Stimulated activated CD8-positive, alpha-beta memory T cell treated with anti-CD3 and anti-CD28 coated beads, Interleukin-12 subunit alpha, Interleukin-12 subunit beta, amount 100 ng/mL, for 1 hour (primary cell): ENCODE data around the gene GABPB2.

Source experiments
- DNase-seq: peaks from one replicate; pipeline ENCODE4 v3.0.0-alpha.2; 2020; ENCODE audit warnings: low read depth

Gene GABPB2

DNA sequence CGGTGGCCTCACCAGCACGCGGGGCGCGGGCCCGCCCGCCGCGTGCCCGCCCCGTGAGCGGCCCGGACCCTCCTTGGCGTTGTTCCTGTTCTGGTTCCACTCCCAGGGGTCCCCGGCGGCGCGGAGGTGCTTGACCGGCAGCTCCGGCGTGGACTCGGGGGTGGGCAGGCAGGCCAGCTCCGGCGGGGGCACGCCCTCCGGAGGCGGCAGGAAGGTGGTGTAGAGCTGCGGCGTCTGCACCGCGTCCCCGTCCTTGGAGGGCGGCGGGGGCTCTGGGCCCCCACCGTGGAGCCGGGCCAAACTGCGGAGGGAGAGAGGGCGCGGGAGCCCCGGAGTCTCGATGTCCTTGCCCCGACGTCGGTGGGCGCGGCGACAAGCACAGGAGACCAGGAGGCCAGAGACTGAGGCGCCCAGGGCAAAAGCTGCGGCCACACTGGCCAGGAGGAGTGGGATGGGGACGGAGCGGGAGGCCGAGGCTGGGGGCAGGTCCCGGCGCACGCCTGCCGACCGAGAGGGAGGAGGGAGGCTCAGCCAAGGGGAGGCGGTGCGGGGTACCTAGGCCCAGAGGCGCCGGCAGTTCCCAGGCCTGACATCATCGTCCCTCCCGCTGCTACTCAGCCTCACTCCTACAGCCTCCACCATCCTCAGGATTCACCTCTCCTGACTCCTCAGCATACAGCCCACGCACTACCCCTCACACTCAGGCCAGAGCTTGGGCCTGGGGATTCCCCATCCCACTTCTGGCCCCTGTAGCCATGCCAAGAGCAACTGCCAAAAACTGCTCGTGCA, 62.7 kb downstream of the GABPB2 start:
- no peak for DNase-seq

DNA sequence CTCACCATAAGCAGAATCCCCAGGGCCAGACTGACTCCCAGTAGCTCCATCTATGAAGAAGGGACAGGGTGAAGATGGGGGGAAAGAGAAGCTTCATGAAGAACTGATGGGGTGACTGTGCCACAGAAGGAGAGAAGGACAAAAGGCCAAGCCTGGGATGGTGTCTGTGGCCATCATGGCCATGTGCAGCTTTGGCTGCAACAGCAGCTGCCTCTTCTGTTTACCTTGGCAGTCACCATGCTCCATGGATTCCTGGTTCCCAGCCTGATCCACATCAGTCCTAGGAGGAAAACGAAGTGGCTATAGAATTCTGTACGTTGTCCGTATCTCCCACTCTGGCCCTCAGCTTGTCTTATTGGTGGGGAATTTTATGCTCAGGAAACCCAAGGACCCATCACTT, 63.8 kb downstream of the GABPB2 start:
- no peak for DNase-seq

DNA sequence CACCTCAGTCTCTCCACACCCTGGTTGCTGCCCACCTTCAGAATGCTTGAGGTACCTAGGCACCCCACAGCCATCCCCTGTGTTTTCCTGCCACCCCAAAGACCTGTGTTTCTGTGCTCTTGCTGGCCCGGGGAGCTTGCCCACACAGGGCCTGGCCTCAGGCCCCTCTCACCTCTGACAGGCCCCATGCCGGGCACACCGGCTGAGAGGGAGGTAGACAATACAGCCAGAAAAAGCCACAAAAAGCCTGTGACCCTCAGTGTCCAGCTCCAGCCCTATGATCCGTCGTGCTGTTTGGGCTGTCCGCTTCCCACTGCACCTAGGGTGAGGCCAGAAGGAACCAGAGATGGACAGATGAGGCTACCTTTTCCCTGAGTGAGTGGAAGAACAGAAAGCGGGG, 64.4 kb downstream of the GABPB2 start:
- no peak for DNase-seq

DNA sequence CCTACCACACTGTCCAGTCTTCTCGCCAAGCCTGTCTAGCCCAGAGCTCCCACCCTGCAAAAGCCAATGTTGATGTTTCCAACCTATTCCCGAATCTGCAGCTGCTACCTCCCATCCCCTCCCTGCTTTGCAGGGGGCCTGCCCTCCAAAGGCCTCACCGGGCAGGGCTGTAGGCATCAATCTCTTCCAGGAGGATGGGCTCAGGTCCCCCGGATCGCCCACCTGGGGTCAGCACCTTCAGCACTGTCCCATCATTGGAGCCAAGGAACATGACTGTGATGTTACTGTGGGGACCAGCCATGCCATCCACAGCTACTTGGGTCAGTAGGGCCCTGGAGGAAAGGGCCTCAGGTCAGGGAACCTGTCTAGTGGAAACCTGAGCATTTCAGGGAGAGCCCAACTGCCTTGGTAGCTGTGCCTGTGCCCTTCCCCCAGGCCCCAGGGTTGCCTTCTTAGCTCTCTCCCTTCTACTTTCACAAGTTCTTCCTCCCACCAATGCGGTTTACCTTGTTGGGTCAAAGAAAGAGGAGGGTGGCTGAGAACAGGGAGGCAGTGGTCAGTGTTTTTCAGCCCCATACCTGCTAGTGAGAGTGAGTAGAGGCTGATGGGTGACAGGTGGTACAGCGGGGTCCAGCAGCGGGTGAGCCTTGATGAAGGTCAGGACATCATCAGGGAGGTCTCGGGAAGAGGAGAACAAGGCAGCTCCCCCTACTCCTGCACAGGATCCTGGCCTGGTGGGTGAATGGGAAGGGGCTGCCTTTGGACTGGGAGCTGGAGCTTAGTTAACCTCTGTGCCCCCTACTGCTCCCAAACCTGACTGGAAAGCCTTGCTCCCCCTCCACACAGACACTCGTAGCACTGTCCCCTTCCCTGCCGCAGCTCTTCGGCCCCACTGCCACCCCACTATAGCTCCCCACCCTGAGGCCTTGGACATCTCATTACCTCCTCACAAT, 65.1 kb downstream of the GABPB2 start:
- DNase-seq, result no peak

DNA sequence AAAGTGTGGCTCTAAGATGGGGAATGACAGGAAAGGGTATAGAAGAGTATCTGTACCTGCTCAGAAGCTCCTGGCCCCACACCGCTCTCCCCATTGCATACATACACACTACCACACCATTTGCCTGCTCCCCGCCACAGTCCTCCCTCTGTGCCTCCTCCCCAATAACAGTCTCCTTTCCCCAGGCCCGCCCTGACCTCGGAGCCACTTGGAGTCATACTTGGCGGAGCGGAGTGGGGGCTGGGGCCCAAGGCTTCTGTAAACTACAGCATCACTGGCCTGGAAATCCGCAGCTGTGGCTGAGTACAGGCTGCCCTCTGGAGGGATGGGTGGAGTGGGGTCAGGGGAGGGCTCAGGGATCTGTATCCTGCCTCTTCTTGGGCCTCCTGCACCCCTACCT, 67.2 kb downstream of the GABPB2 start:
- no peak for DNase-seq

DNA sequence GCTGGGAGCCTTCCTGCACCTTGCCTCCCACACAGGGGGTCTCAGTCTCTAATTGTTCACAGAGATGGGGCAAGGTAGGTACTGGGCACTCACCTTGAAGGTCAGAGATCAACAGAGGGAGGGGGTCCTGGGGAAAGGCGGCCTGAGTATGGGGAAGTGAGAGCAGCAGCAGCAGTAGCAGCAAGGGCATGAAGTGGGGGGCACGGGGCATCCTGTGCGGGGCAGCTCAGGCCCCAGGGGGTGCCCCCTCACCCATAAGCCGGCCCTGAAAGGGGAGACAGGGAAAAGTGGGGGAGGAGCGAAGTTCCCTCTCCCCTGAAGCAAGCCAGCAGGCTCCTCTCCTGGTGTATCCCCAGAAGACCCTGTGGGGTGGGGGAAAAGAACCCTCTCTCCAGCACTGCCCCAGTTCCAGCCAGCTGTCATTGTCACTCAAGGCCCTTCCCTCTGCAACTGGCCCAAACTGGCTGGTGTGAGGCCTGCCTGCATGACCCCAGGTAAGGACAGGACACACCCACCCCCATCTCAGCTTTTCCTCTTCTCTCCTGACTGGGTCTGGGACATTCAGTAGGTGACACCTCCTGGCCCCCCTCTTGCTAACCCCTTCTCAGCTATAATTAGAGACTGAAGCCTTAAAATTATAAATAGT, 72.0 kb downstream of the GABPB2 start:
- DNase-seq, result no peak

DNA sequence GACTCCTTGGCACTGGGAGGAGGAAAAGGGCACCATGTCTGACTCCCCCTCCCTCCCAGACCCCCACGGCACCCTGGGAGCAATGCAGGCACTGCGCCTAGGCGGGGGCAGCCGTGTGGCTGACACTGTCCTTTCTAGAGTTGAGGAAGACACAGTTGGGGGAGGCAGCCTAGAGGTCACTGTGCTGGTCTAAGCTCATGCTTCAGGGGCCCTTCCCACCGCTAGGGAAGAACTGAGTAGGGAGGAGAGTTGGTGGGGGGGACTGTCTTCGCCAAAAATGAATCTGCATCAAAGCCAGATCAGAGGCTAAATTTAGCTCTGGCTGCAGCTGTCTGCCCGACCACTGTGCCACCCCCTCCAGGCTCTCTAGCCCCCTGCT, 72.5 kb downstream of the GABPB2 start:
- no peak for DNase-seq

DNA sequence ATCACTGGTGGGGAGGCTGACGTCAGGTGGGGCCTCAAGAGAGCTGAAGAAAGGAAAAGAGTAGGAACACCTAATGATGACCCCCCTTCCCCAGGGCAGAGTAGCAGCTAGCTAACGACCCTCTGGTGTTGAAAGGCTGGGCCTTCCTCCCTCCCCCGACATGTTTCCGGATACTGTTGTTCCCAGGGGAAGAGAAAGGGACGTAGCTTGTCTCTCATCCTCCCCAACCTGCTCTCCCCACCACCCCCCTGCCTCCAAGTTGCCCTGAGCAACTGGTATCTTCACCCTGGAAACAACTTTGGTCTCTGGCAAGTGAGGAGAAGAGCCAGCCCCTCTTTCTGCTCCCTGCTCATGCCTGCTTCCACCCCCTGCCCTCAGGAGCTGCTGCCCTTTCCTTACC, 73.4 kb downstream of the GABPB2 start:
- DNase-seq, result no peak

DNA sequence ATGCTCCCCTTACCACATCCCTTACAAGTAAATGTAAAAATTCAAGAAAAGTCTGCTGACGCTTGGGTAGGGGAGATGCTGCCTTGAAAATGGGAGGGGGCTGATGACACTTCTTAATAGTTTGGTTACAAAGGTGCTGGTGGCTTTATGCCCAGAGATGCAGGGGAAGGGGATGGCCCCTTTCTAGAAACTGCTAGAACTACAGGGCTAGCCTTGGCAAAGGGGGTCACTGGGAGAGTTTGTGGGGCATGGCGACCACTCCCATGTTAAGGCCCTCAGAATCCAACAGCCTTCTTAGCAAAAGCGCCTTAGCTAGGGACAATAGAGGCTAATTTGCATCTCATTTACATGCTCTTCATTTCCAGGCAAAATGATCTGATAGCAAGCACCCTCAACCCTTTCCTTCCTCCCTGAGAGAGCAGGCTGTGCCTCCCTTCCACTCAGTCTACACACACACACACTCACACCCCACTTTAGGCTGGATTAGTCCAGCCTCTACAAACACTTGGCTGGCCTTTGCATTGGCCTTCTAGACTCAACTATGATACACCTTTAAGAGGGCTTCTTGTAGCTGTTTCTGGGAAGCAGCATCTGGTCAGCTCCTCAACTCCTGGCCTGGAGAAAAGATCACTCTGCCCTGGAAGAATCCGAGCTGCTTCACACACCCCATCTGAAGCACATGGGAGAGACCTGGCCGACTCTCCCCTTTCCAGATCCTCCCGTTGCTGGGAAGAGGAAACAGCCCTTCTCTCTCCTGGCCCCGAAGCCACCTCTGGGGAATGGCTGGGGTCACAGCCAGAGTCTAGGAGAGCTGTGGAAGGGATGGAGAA, 74.1 kb downstream of the GABPB2 start:
- no peak for DNase-seq

DNA sequence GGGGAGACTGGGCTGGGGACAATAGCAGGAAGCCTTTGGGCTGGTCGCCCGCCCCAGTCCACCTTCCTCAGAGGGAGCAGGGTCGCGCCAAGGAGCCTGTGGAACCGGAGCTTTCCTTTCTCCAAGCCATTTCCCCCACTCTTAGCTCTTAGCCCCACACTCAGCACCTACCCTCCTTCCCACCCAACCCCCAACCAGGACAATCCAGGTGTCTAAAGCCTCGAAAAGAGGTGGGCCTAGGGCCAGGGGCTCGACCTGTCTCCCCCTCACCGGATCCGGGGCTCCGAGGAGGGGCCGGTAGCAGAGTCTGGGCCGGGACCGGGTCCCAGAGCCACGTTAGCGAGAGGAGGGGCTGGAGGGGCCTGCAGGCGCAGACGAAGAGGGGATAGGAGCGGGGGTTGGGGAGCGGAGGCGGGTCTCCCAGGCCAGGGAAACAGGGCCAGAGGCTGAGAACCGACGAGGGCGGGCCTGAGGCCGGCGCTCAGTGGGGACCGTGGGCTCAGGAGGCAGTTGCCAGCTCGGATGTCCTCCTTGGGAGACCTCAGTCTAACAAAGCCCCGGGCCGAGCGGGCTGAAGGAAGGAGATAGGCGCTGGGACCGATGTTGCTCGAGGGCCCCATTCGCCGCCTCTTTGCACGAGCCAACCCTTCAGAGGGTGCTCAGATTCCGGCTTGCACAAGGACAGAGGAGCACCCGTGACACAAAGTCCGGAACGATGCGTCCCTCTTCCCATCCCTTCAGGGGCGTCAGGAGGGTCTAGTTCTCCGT, 74.9 kb downstream of the GABPB2 start:
- DNase-seq, result no peak

DNA sequence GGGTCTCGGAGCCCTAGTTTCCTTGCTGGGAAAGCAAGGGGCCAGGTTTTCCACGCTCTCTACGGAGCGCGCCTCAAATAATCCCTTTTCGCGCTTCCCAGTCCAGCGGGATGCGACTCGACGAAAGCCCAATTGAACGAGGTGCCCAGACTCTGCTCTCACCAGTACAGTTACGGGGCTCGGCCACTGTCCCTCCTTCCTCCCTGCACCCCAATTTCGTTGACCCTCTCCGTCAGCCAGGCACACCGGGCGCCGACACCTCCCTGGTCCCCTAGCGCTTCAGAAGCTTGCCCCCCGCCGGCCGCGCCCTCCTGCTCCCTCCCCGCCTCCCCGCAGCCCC, 75.5 kb downstream of the GABPB2 start:
- DNase-seq, result no peak

DNA sequence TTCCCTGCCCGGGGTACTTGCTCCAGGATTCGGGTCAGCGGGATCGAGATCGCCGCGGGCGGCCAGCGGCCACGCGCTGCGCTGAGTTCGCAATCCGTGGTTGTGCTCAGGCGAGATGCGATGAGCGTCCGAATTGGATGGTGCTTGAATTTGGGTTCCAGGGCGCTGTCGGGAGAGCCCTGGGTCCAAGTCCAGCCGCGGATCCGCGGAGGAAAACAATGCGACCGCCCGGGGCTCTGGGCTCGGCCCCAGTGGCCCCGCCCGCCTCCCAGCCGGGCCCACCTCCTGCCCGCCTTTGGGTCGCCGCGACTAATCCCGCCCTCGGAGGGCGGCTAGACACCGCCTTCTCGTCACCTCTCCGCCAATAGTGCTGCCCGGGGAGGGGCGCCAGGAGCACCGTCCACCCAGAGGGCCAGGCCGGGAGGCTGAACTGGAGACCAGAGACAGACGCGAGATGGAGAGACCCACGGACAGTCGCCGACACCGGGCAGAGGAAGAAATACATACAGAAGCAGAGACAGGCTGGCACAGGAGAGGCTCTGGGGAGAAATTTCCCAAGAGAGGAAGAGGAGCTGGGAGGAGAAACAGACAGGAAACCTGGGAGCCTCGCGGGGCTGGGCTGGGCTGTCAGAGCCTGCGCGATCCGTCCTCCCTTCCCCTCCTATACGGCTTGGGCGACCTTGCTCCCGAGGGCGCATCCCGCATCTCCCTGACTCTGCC, 76.0 kb downstream of the GABPB2 start, which contains the start of gene SEMA6C:
SEMA6C (minus strand) TSS at position 220 of the 720 bp plus-strand sequence. CDS start 4,010 bp downstream, outside the sequence.
- DNase-seq, result peak; percentile 82

DNA sequence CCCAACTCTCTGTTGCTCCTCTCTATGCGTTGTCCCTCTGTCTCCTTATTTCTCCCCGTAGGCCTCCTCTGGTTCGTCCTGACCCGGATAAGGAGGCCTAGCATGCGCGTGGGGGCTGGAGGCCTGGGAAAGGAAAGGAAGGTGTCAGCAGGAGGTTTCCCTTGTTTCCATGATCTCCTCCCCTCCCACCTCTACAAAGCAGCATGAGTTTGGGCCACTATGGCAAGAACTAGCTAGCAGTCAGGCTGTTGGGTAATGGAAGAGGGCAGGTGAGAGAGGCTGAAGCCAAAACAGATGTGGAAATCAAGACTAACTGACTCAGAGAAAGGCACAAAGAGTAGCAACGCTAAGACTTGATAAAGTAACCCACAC, 76.6 kb downstream of the GABPB2 start:
- no peak for DNase-seq

DNA sequence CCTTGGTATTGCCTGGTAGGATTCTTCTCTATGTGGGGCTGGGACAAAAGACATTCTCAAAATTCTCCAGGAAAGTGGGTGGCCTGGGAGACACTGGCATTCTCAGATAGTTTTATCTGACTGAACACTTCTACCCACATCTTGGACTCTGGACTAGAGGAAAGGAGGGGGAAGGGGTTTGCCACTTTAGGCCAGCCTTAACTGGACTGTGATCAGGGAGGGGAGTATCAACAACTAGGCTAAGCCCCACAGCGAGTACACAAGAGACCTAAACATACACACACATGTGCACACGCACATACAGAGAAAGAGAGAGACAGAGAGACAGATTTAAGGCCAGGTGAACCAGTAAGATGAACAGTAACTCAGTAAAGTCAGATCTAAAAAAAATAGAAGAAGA, 77.1 kb downstream of the GABPB2 start:
- DNase-seq, result no peak

DNA sequence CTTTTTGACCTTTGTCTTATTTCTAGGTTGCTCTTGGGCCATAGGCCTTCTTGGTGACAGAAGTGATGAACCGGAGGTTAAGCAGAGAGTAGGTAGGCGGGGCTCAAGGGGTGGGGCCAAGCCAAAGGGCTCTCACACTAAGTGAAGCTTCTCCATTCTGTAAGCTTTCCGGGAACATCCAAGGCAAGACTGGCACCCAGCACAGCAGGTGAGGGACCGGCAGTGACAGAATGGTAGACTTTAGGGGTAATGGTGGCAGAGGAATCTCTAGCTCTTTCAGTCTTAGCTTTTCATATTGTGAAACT, 85.9 kb downstream of the GABPB2 start, which contains the start of gene TNFAIP8L2:
TNFAIP8L2 (plus strand) TSS at position 135 of the 305 bp plus-strand sequence. CDS start 2,049 bp downstream, outside the sequence.
- peak; percentile 65 for DNase-seq

DNA sequence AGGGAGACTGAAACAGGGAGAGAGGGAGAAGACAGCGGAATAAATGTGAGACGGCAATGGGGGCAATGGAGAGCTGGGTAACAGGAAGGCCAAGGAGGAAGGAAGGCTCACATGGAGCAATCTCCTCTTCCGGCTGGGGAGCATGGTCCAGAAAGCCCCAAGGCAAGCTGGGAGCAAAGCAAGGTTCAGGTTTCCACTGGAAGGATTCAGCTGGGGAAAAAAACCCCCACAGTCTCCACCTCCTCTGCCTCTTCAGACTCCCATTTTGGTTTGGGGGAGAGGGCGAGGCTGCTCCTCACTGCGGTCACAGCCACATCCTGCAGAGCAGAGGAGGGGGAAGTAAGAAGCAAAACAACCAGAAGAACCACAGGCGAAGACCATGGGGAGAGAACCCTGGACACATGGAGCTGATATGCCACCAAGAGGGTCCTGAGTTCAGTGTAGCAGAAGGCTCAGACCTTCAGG, 86.5 kb downstream of the GABPB2 start:
- peak; percentile 36 for DNase-seq

DNA sequence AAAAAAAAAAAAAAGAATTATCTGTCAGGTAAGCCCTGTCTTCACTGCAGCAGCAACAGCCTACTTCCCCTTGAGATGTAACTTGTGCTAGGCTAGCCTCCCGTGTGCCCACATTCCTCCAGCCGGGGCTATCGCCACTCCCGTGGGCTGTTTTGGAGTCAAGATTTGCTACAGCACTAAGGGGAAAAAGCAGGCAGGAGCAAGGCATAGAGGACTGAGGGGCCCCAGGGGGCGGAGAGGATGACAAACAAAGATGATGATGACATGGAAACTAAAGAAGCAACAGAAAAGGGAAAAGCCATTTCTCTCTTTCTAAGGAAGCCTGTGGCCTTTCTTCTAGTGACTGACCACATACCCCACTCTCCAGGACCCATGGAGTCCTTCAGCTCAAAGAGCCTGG, 87.8 kb downstream of the GABPB2 start:
- DNase-seq, result no peak

DNA sequence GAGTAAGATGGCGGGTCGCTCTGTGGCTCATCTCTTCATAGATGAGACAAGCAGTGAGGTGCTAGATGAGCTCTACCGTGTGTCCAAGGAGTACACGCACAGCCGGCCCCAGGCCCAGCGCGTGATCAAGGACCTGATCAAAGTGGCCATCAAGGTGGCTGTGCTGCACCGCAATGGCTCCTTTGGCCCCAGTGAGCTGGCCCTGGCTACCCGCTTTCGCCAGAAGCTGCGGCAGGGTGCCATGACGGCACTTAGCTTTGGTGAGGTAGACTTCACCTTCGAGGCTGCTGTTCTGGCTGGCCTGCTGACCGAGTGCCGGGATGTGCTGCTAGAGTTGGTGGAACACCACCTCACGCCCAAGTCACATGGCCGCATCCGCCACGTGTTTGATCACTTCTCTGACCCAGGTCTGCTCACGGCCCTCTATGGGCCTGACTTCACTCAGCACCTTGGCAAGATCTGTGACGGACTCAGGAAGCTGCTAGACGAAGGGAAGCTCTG, 88.2 kb downstream of the GABPB2 start:
- no peak for DNase-seq

DNA sequence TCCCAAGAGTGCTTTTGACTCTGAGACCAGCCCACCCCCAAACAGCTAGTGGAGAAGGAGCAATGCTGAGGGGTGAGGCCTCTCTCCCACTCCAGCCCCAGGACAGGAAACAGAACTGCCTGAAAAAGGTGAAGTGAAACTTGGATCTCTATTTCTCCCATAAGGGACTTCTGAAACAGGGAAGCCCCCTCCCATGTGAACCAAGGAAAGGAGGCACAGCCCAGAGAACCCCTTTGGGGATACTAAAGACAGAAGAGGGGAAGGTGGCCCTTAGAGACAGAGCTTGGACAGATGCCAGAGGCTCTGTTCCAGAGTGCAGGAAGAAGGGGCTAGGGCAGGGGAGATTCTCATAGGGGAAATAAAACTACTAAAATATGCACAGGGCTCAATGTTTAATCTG, 88.8 kb downstream of the GABPB2 start:
- DNase-seq, result no peak

DNA sequence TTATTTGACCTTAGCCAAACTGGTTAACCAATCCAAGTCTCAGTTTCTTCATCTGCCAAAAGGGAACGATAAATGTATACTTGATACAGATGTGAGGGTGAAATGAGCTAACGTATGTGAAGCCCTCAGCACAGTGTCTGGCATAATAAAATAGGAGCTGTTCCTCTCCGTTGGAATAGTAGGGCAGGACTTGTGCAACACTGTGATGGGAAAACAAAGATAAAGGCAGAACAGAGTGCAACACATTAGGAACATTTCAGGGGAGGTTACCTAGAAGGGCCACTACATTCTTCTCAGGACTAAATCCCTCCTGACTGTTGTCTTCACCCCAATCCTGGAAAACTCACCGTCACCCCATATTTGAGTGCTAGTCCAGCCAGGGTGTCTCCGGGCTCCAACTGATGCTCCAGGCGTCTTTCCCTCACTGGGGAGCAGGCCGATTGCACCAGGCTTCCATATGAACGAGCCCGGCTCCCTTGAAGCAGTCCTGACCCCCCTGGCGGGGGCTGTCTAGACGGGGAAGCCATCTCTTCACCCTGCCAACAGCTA, 94.2 kb downstream of the GABPB2 start:
- DNase-seq, result no peak
